HepG2 (cell line): Measurements from ENCODE around the gene MAN2C1. TPM values are rescaled to one million over a fixed set of nuclear protein-coding genes. Genes with fewer than 3 reads are reported as not detected.
A peak's percentile ranks its signal among the peaks of the same experiment; 100 is the strongest.

Source experiments
- ATRX ChIP-seq: sonication (generic); formaldehyde crosslinking; IDR thresholded peaks from 2 replicates; pipeline ENCODE4 v1.4.0; 2020; ENCODE audit warnings: missing genetic modification reagents, borderline replicate concordance
- BRD4 ChIP-seq: sonication (generic); formaldehyde crosslinking; IDR thresholded peaks from 2 replicates; pipeline ENCODE4 v1.4.0; 2020; ENCODE audit warnings: missing genetic modification reagents
- CCDC6 ChIP-seq: sonication (generic); formaldehyde crosslinking; IDR thresholded peaks from 2 replicates; pipeline ENCODE4 v1.8.1; 2022; ENCODE audit warnings: mild to moderate bottlenecking, missing genetic modification reagents, moderate library complexity
- CEBPB ChIP-seq: IDR thresholded peaks from 2 replicates; pipeline ENCODE4 v1.6.1; 2011; ENCODE audit warnings: low read depth, low read length, improper control_type of control experiment, borderline replicate concordance
- DNMT3B ChIP-seq: conservative IDR thresholded peaks from 2 replicates; pipeline ENCODE4 v1.6.1; 2016; ENCODE audit warnings: missing biosample characterization, control low read depth
- KDM4B ChIP-seq: sonication (generic); formaldehyde crosslinking; IDR thresholded peaks from 2 replicates; pipeline ENCODE4 v1.4.0; 2020; ENCODE audit warnings: missing genetic modification reagents
- MAZ ChIP-seq, 2 experiments: sonication (generic) in 1 of 2; formaldehyde crosslinking in 1 of 2; IDR thresholded peaks; 2 replicates each; pipeline versions ENCODE4 v1.5.0 to v1.6.1; 2012 to 2020; ENCODE audit warnings: low read depth in 2 of 2, mild to moderate bottlenecking in 2 of 2, borderline replicate concordance in 1 of 2, improper control_type of control experiment in 1 of 2, low read length in 1 of 2, missing genetic modification reagents in 1 of 2, moderate library complexity in 1 of 2
- NFE2L2 ChIP-seq: fragments of 150-350 bp; IDR thresholded peaks from 2 replicates; pipeline ENCODE4 v1.6.1; 2014; ENCODE audit warnings: low read length
- POLR2G ChIP-seq: fragments of 200-400 bp; formaldehyde crosslinking; IDR thresholded peaks from 2 replicates; pipeline ENCODE4 v1.6.1; 2018; ENCODE audit warnings: mild to moderate bottlenecking, low read depth, low read length, moderate library complexity
- REXO4 ChIP-seq: sonication (generic); formaldehyde crosslinking; IDR thresholded peaks from 2 replicates; pipeline ENCODE4 v1.8.0; 2022; ENCODE audit warnings: missing genetic modification reagents, mild to moderate bottlenecking, borderline replicate concordance
- RFX1 ChIP-seq: fragments of 450-650 bp; IDR thresholded peaks from 2 replicates; pipeline ENCODE4 v1.6.1; 2017
- TP53 ChIP-seq: sonication (generic); formaldehyde crosslinking; conservative IDR thresholded peaks from 2 replicates; pipeline ENCODE4 v1.4.0; 2020; ENCODE audit warnings: missing genetic modification reagents
- ZNF160 ChIP-seq: sonication (generic); formaldehyde crosslinking; IDR thresholded peaks from 2 replicates; pipeline ENCODE4 v1.8.0; 2022; ENCODE audit warnings: mild to moderate bottlenecking, inconsistent platforms, missing genetic modification reagents
- ZNF230 ChIP-seq: sonication (generic); formaldehyde crosslinking; IDR thresholded peaks from 2 replicates; pipeline ENCODE4 v1.4.0; 2020; ENCODE audit warnings: mild to moderate bottlenecking, missing genetic modification reagents
- ZNF367 ChIP-seq: sonication (generic); formaldehyde crosslinking; IDR thresholded peaks from 2 replicates; pipeline ENCODE4 v1.4.0; 2020; ENCODE audit warnings: missing genetic modification reagents, borderline replicate concordance
- ZNF431 ChIP-seq: sonication (generic); formaldehyde crosslinking; IDR thresholded peaks from 2 replicates; pipeline ENCODE4 v1.9.0; 2022; ENCODE audit warnings: missing genetic modification reagents, low read depth, mild to moderate bottlenecking, borderline replicate concordance
- ZNF616 ChIP-seq: sonication (generic); formaldehyde crosslinking; IDR thresholded peaks from 2 replicates; pipeline ENCODE4 v1.5.0; 2020; ENCODE audit warnings: low read depth, mild to moderate bottlenecking, missing genetic modification reagents
- polyA plus RNA-seq, 8 experiments: library from polyadenylated mRNA; depleted of rRNA in 3 of 8; stranded (reverse) in 7 of 8; unstranded in 1 of 8; fragments of >200 nt; fragmentation: Illumina TruSeq in 4 of 8; extraction: Trizol in 4 of 8; gene quantifications; 2 replicates each; pipeline versions ENCODE4 v1.2.1 to v1.2.3, GENCODE V29; 2011 to 2016; ENCODE audit warnings: low read depth in 4 of 8, missing spikeins in 1 of 8, mixed read lengths in 1 of 8; ENCODE audit not compliant: insufficient read depth in 1 of 8
- total RNA-seq, 5 experiments: library from RNA; depleted of rRNA; stranded (reverse); fragments of >200 nt; fragmentation: Illumina TruSeq; extraction: Trizol; gene quantifications; 2 replicates each; pipeline ENCODE4 v1.2.3, GENCODE V29; 2016; ENCODE audit warnings: low read depth in 1 of 5
- TF ChIP-seq, protein P1 (sequence below): IDR thresholded peaks from 2 replicates; pipeline ENCODE4 v1.6.1; 2016; ENCODE audit warnings: low read depth, control low read depth
- TF ChIP-seq, protein P2 (sequence below): sonication (generic); formaldehyde crosslinking; IDR thresholded peaks from 2 replicates; pipeline ENCODE4 v1.4.0; 2020; ENCODE audit warnings: missing genetic modification reagents
- TF ChIP-seq, protein P3 (sequence below): sonication (generic); formaldehyde crosslinking; IDR thresholded peaks from 2 replicates; pipeline ENCODE4 v1.4.0; 2020; ENCODE audit warnings: mild to moderate bottlenecking, missing genetic modification reagents
- TF ChIP-seq, protein P4 (sequence below): sonication (generic); formaldehyde crosslinking; IDR thresholded peaks from 2 replicates; pipeline ENCODE4 v1.5.1; 2020; ENCODE audit warnings: missing genetic modification reagents, mild to moderate bottlenecking, borderline replicate concordance

The MAN2C1 gene
- total and polyA plus RNA-seq, 2 of the 13 experiments (the other 11 are each of a cell fraction or from before 2014, with no cell fraction given) = 62.6 to 71.0 TPM

DNA sequence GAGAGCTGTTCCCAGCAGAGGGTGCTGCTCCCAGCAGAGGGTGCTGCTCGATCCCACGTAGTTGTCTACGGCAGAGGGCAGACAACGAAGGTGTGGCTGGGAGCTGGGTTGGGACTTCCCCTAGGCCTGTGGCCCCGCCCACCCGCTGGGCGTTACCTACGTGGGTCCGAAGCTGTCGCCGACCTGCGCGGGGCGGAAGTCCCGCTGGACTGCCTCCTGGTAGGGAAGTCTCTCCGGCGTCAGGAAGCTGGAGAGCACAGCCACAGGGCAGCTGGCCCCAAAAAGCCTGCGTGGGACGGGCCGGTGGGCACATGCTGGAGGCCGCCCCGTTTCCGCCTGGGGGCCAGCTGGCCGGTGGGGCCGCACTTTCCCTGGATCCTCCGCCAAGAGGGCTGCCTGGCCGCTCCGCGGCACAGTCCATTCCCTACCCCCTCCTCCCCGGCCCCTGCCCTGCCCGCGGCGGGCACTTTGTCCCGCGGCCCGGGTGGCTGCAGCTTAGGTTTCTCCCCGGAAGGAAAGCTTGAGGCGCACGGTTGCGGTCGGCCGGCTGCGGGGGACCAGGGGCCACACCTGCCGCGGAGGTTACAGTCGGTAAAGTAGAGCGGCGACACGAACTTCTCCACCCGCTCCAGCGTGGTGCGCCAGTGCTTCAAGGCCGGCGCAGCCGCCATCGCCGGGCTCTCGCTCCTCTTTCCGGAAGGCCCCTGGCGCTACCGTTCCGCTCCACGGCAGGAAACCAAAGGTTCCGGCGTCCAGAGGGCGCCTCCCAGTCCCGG is at the start of gene MAN2C1 (continued):
- peak; percentile 36; the same call in 1 of the 2 replicates for TF ChIP-seq CCDC6 (CRISPR knock-in tag)
- TF ChIP-seq, protein P1, sequence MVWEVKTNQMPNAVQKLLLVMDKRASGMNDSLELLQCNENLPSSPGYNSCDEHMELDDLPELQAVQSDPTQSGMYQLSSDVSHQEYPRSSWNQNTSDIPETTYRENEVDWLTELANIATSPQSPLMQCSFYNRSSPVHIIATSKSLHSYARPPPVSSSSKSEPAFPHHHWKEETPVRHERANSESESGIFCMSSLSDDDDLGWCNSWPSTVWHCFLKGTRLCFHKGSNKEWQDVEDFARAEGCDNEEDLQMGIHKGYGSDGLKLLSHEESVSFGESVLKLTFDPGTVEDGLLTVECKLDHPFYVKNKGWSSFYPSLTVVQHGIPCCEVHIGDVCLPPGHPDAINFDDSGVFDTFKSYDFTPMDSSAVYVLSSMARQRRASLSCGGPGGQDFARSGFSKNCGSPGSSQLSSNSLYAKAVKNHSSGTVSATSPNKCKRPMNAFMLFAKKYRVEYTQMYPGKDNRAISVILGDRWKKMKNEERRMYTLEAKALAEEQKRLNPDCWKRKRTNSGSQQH (CRISPR knock-in tag) = peak; percentile 45; the same call in 1 of the 2 replicates
- no peak for TF ChIP-seq DNMT3B (CRISPR knock-in tag)
- TF ChIP-seq ATRX (CRISPR knock-in tag) = no peak
- no peak for TF ChIP-seq CEBPB
- no peak for TF ChIP-seq TP53 (CRISPR knock-in tag)
- TF ChIP-seq RFX1 = no peak
- TF ChIP-seq REXO4 (CRISPR knock-in tag) = no peak
- TF ChIP-seq, protein P2, sequence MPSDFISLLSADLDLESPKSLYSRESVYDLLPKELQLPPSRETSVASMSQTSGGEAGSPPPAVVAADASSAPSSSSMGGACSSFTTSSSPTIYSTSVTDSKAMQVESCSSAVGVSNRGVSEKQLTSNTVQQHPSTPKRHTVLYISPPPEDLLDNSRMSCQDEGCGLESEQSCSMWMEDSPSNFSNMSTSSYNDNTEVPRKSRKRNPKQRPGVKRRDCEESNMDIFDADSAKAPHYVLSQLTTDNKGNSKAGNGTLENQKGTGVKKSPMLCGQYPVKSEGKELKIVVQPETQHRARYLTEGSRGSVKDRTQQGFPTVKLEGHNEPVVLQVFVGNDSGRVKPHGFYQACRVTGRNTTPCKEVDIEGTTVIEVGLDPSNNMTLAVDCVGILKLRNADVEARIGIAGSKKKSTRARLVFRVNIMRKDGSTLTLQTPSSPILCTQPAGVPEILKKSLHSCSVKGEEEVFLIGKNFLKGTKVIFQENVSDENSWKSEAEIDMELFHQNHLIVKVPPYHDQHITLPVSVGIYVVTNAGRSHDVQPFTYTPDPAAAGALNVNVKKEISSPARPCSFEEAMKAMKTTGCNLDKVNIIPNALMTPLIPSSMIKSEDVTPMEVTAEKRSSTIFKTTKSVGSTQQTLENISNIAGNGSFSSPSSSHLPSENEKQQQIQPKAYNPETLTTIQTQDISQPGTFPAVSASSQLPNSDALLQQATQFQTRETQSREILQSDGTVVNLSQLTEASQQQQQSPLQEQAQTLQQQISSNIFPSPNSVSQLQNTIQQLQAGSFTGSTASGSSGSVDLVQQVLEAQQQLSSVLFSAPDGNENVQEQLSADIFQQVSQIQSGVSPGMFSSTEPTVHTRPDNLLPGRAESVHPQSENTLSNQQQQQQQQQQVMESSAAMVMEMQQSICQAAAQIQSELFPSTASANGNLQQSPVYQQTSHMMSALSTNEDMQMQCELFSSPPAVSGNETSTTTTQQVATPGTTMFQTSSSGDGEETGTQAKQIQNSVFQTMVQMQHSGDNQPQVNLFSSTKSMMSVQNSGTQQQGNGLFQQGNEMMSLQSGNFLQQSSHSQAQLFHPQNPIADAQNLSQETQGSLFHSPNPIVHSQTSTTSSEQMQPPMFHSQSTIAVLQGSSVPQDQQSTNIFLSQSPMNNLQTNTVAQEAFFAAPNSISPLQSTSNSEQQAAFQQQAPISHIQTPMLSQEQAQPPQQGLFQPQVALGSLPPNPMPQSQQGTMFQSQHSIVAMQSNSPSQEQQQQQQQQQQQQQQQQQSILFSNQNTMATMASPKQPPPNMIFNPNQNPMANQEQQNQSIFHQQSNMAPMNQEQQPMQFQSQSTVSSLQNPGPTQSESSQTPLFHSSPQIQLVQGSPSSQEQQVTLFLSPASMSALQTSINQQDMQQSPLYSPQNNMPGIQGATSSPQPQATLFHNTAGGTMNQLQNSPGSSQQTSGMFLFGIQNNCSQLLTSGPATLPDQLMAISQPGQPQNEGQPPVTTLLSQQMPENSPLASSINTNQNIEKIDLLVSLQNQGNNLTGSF (CRISPR knock-in tag) = no peak
- peak; percentile 96 for TF ChIP-seq POLR2G
- no peak for TF ChIP-seq ZNF230 (CRISPR knock-in tag)
- TF ChIP-seq ZNF367 (CRISPR knock-in tag) = no peak; the same call in none of the 2 replicates
- peak; percentile 62; the same call in 1 of the 2 replicates for TF ChIP-seq ZNF431 (CRISPR knock-in tag)
- 0 out of 2 replicates have a peak, but pooled peaks have one; percentile 70 for TF ChIP-seq MAZ (IDR thresholded peaks at IDR 0.05; ENCODE audit: borderline replicate concordance, low read depth, low read length)
- TF ChIP-seq MAZ (CRISPR knock-in tag; IDR thresholded peaks at IDR 0.05; ENCODE audit: low read depth) = peak; percentile 59
- TF ChIP-seq, protein P3, sequence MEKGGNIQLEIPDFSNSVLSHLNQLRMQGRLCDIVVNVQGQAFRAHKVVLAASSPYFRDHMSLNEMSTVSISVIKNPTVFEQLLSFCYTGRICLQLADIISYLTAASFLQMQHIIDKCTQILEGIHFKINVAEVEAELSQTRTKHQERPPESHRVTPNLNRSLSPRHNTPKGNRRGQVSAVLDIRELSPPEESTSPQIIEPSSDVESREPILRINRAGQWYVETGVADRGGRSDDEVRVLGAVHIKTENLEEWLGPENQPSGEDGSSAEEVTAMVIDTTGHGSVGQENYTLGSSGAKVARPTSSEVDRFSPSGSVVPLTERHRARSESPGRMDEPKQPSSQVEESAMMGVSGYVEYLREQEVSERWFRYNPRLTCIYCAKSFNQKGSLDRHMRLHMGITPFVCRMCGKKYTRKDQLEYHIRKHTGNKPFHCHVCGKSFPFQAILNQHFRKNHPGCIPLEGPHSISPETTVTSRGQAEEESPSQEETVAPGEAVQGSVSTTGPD (CRISPR knock-in tag) = no peak
- 0 out of 2 replicates have a peak, but pooled peaks have one; percentile 11 for TF ChIP-seq NFE2L2
- TF ChIP-seq ZNF160 (CRISPR knock-in tag) = no peak
- TF ChIP-seq, protein P4, sequence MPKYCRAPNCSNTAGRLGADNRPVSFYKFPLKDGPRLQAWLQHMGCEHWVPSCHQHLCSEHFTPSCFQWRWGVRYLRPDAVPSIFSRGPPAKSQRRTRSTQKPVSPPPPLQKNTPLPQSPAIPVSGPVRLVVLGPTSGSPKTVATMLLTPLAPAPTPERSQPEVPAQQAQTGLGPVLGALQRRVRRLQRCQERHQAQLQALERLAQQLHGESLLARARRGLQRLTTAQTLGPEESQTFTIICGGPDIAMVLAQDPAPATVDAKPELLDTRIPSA = peak; percentile 65; the same call in 1 of the 2 replicates
- TF ChIP-seq KDM4B (CRISPR knock-in tag) = peak; percentile 85
- TF ChIP-seq ZNF616 (CRISPR knock-in tag) = no peak
- peak; percentile 72; the same call in 1 of the 2 replicates for TF ChIP-seq BRD4 (CRISPR knock-in tag)
